ENCODE measurements around the gene EEF2K. TPM values are rescaled to one million over a fixed set of nuclear protein-coding genes. Genes with fewer than 3 reads are reported as not detected.
A peak's percentile ranks its signal among the peaks of the same experiment; 100 is the strongest.

EEF2K gene
- total RNA-seq, 1 donor from 2014 or later = 22.5 TPM

GRCh38 chr16:22233037-22233372 lies 26.9 kb downstream of the EEF2K start:
- DNase-seq (ENCODE audit: extremely low spot score, unreplicated experiment) = no peak
- Mint-ChIP-seq H3K9me3 (no peaks in the 10 kb centered on the region), H3K36me3 (peaks cover 8% of the 10 kb centered on the region), H3K4me1 (ENCODE audit: unreplicated experiment) (peaks cover 21% of the 10 kb centered on the region), H3K27ac (peak overlapping the region; percentile 85), H3K27me3 (no peaks in the 10 kb centered on the region), H3K4me3 (no peak overlapping the region)
- no peak for TF ChIP-seq CTCF (conservative IDR thresholded peaks at IDR 0.05)

- TF ChIP-seq CTCF (conservative IDR thresholded peaks at IDR 0.05) = no peak
- Mint-ChIP-seq H3K27ac (peak overlapping the region; percentile 4), H3K36me3 (peaks cover 6% of the 10 kb centered on the region)
These were observed 30.0 kb downstream of the EEF2K start for GRCh38 chr16:22235839-22236745.

GRCh38 chr16:22239131-22239805 lies 33.2 kb downstream of the EEF2K start:
- peak overlapping the region; percentile 11 for H3K27ac Mint-ChIP-seq
- no peaks in the 10 kb centered on the region for H3K4me1 Mint-ChIP-seq (ENCODE audit: unreplicated experiment)
- H3K27me3 Mint-ChIP-seq = no peaks in the 10 kb centered on the region
- no peak for TF ChIP-seq CTCF (conservative IDR thresholded peaks at IDR 0.05)
- DNase-seq (ENCODE audit: extremely low spot score, unreplicated experiment) = no peak
- peaks cover 3% of the 10 kb centered on the region for H3K36me3 Mint-ChIP-seq
- no peaks in the 10 kb centered on the region for H3K9me3 Mint-ChIP-seq
- no peak overlapping the region for H3K4me3 Mint-ChIP-seq

More at GRCh38 chr16:22235839-22236745, 30.0 kb downstream of the EEF2K start:
- Mint-ChIP-seq H3K4me1 (ENCODE audit: unreplicated experiment) (peaks cover 10% of the 10 kb centered on the region), H3K4me3 (no peak overlapping the region), H3K9me3 (no peaks in the 10 kb centered on the region), H3K27me3 (no peaks in the 10 kb centered on the region)
- no peak for DNase-seq (ENCODE audit: extremely low spot score, unreplicated experiment)

DNA sequence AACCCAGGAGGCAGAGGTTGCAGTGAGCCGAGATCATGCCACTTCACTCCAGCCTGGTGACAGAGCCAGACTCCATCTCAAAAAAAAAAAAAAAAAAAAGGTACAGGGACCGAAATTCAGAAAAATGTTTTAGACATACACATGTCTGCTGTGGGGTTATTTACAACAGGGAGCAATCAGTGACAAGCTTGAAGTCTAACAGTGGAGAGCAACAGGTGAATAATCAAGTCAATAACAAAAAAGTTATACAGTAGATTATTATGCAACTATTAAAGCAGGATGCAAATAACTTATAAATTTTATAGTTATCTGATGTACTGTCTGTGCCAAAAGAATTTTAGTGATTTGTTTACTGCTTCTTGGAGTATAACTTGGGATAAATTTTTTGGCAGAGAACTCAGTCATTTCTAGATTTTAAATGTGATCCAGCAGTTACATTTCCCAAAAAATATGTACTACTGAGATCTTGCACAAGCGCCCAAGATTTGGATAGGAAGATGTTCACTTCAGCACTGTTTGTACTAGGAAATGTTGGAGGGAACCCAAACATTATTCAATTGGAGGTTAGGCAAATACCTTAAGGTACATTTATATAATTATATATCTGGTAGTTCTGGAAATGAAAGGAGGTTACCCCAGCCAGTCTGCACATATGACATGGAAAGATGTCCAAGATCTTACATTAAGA lies 34.1 kb downstream of the EEF2K start:
- no peak for TF ChIP-seq CTCF (conservative IDR thresholded peaks at IDR 0.05)
- no peak overlapping the region for H3K27ac Mint-ChIP-seq
- H3K27me3 Mint-ChIP-seq = no peaks in the 10 kb centered on the region
- peaks cover 3% of the 10 kb centered on the region for H3K36me3 Mint-ChIP-seq
- H3K9me3 Mint-ChIP-seq = no peaks in the 10 kb centered on the region
- no peaks in the 10 kb centered on the region for H3K4me1 Mint-ChIP-seq (ENCODE audit: unreplicated experiment)
- H3K4me3 Mint-ChIP-seq = no peak overlapping the region
- DNase-seq (ENCODE audit: extremely low spot score, unreplicated experiment) = no peak

DNA sequence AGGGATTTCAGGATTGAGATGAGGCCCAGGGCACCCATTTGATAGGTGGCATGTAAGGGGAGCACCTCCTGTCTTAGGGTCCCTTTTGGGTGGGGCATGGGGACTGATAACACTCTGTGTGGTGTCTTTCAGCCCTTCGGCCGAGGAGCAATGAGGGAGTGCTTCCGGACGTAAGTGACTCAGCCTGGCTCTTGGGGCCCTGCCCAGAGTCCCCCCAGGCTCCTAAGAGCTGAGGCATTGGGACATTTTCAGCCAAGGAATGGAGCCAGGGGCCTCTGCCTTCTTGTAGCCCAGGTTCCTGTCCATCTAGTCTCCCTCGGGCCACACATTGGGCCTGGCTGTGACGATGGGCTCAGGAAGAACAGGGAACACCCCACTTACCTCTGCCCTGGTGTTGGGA lies 44.4 kb downstream of the EEF2K start:
- Mint-ChIP-seq H3K27ac (no peak overlapping the region), H3K9me3 (no peaks in the 10 kb centered on the region), H3K27me3 (no peaks in the 10 kb centered on the region), H3K4me3 (no peak overlapping the region), H3K4me1 (ENCODE audit: unreplicated experiment) (no peaks in the 10 kb centered on the region), H3K36me3 (peaks cover 18% of the 10 kb centered on the region)
- no peak for DNase-seq (ENCODE audit: extremely low spot score, unreplicated experiment)
- no peak for TF ChIP-seq CTCF (conservative IDR thresholded peaks at IDR 0.05)
